HG03108 (cell line): Measurements from ENCODE around the gene IER2.

Source experiments
- ATAC-seq: cut with Tn5 transposase; IDR thresholded peaks from one replicate; pipeline ENCODE4 v1.9.1; 2021; ENCODE audit warnings: moderate library complexity; ENCODE audit not compliant: unreplicated experiment

IER2 gene

GRCh38 chr19:13118424-13119193 is 31.6 kb upstream of the IER2 start:
- ATAC-seq: no peak

- no peak for ATAC-seq
Measured at GRCh38 chr19:13119627-13120026, 30.6 kb upstream of the IER2 start.

- ATAC-seq: no peak
Measured at GRCh38 chr19:13120031-13120430, 30.2 kb upstream of the IER2 start.

GRCh38 chr19:13120817-13121216 is 29.4 kb upstream of the IER2 start:
- no peak for ATAC-seq

GRCh38 chr19:13121551-13122274 is 28.5 kb upstream of the IER2 start:
- no peak for ATAC-seq

- no peak for ATAC-seq
Measured at GRCh38 chr19:13122275-13122878, 27.8 kb upstream of the IER2 start.

GRCh38 chr19:13122980-13123957 is 26.9 kb upstream of the IER2 start:
- ATAC-seq: no peak

- ATAC-seq: no peak
Measured at GRCh38 chr19:13127051-13127450, 23.2 kb upstream of the IER2 start.

GRCh38 chr19:13127811-13128575 is 22.2 kb upstream of the IER2 start:
- ATAC-seq: no peak

- no peak for ATAC-seq
Measured at GRCh38 chr19:13128583-13128982, 21.6 kb upstream of the IER2 start.

- ATAC-seq: no peak
Measured at GRCh38 chr19:13129384-13129783, 20.8 kb upstream of the IER2 start.

GRCh38 chr19:13130886-13131490 is 19.2 kb upstream of the IER2 start:
- ATAC-seq: no peak

- no peak for ATAC-seq
Measured at GRCh38 chr19:13132471-13133180, 17.6 kb upstream of the IER2 start.

- no peak for ATAC-seq
Measured at GRCh38 chr19:13133241-13133870, 16.9 kb upstream of the IER2 start.

- ATAC-seq: no peak
Measured at GRCh38 chr19:13134626-13135025, 15.6 kb upstream of the IER2 start.

- ATAC-seq: no peak
Measured at GRCh38 chr19:13135068-13136062, 14.8 kb upstream of the IER2 start.

GRCh38 chr19:13137290-13137794 is 12.9 kb upstream of the IER2 start:
- ATAC-seq: no peak
